Parathyroid adenoma (tissue), 2 donors: ENCODE data around the gene FAM83F.

ENCODE experiments used
- H2AFZ ChIP-seq: fragments of 300-600 bp; sonication (generic); one replicate; pipeline ENCODE4 v1.7.0; 2017; ENCODE audit warnings: antibody characterized with exemption, mild to moderate bottlenecking
- H3K27ac ChIP-seq: fragments of 300-600 bp; sonication (generic); one replicate; pipeline ENCODE4 v1.7.0; 2017
- H3K27me3 ChIP-seq: fragments of 300-600 bp; sonication (generic); one replicate; pipeline ENCODE4 v1.7.0; 2017; ENCODE audit warnings: low read length; ENCODE audit not compliant: control insufficient read depth, insufficient read depth
- H3K36me3 ChIP-seq: fragments of 300-600 bp; sonication (generic); one replicate; pipeline ENCODE4 v1.7.0; 2017; ENCODE audit warnings: low read length; ENCODE audit not compliant: control insufficient read depth, insufficient read depth
- H3K4me1 ChIP-seq: fragments of 300-600 bp; sonication (generic); one replicate; pipeline ENCODE4 v1.7.0; 2017; ENCODE audit warnings: control low read depth
- H3K4me2 ChIP-seq: fragments of 300-600 bp; sonication (generic); one replicate; pipeline ENCODE4 v1.7.0; 2017; ENCODE audit warnings: low read length
- H3K4me3 ChIP-seq: fragments of 300-600 bp; sonication (generic); one replicate; pipeline ENCODE4 v1.7.0; 2017; ENCODE audit warnings: low read depth, low read length
- H3K79me2 ChIP-seq: fragments of 300-600 bp; sonication (generic); one replicate; pipeline ENCODE4 v1.7.0; 2017; ENCODE audit warnings: control low read depth
- H3K9ac ChIP-seq: fragments of 300-600 bp; sonication (generic); one replicate; pipeline ENCODE4 v1.7.0; 2017; ENCODE audit warnings: mild to moderate bottlenecking
- H3K9me3 ChIP-seq: fragments of 300-600 bp; sonication (generic); one replicate; pipeline ENCODE4 v1.7.0; 2017; ENCODE audit warnings: low read length; ENCODE audit not compliant: control insufficient read depth
- CTCF ChIP-seq: fragments of 300-600 bp; sonication (generic); IDR thresholded peaks from one replicate; pipeline ENCODE4 v1.7.0; 2017; ENCODE audit warnings: antibody characterized with exemption, mild to moderate bottlenecking
- donor health status: primary hyperparathyroidism.

FAM83F gene

GRCh38 chr22:40036126-40036525 lies 41.4 kb downstream of the FAM83F start:
- no peaks in the 10 kb centered on the region for H3K36me3 ChIP-seq
- no peak for TF ChIP-seq CTCF
- no peaks in the 10 kb centered on the region for H3K4me1 ChIP-seq
- H3K27me3 ChIP-seq, result no peaks in the 10 kb centered on the region
- H3K4me3 ChIP-seq, result no peak overlapping the region
- no peaks in the 10 kb centered on the region for H3K79me2 ChIP-seq
- no peak overlapping the region for H3K4me2 ChIP-seq
- no peak overlapping the region for H3K9ac ChIP-seq
- no peak overlapping the region for H2AFZ ChIP-seq
- H3K9me3 ChIP-seq, result no peaks in the 10 kb centered on the region
- no peak overlapping the region for H3K27ac ChIP-seq

GRCh38 chr22:40036591-40037225 lies 42.0 kb downstream of the FAM83F start:
- H3K27ac ChIP-seq, result no peak overlapping the region
- H3K27me3 ChIP-seq, result no peaks in the 10 kb centered on the region

GRCh38 chr22:40037320-40037719 lies 42.6 kb downstream of the FAM83F start:
- Histone ChIP-seq H3K4me1 (no peaks in the 10 kb centered on the region), H2AFZ (no peak overlapping the region), H3K36me3 (no peaks in the 10 kb centered on the region), H3K4me2 (no peak overlapping the region), H3K79me2 (no peaks in the 10 kb centered on the region), H3K27ac (no peak overlapping the region), H3K9ac (no peak overlapping the region), H3K27me3 (no peaks in the 10 kb centered on the region), H3K4me3 (no peak overlapping the region), H3K9me3 (no peaks in the 10 kb centered on the region)
- TF ChIP-seq CTCF, result no peak

More at GRCh38 chr22:40036591-40037225, 42.0 kb downstream of the FAM83F start:
- no peak overlapping the region for H3K4me3 ChIP-seq
- H3K9me3 ChIP-seq, result no peaks in the 10 kb centered on the region
- H3K4me1 ChIP-seq, result no peaks in the 10 kb centered on the region
- peak; percentile 49 for TF ChIP-seq CTCF
- H3K4me2 ChIP-seq, result no peak overlapping the region
- no peaks in the 10 kb centered on the region for H3K36me3 ChIP-seq
- no peak overlapping the region for H3K9ac ChIP-seq
- no peak overlapping the region for H2AFZ ChIP-seq
- no peaks in the 10 kb centered on the region for H3K79me2 ChIP-seq

GRCh38 chr22:40039482-40040115 lies 44.8 kb downstream of the FAM83F start:
- no peak for TF ChIP-seq CTCF
- Histone ChIP-seq H3K4me3 (no peak overlapping the region), H3K4me2 (no peak overlapping the region), H2AFZ (no peak overlapping the region), H3K27me3 (no peaks in the 10 kb centered on the region), H3K79me2 (no peaks in the 10 kb centered on the region), H3K27ac (no peak overlapping the region), H3K9ac (no peak overlapping the region), H3K36me3 (no peaks in the 10 kb centered on the region), H3K4me1 (peaks cover 3% of the 10 kb centered on the region), H3K9me3 (no peaks in the 10 kb centered on the region)

- Histone ChIP-seq H3K4me3 (no peak overlapping the region), H3K4me2 (peak overlapping the region; percentile 53), H3K9me3 (no peaks in the 10 kb centered on the region), H3K27ac (no peak overlapping the region), H3K9ac (no peak overlapping the region), H3K4me1 (peaks cover 3% of the 10 kb centered on the region), H3K79me2 (no peaks in the 10 kb centered on the region), H2AFZ (no peak overlapping the region), H3K36me3 (no peaks in the 10 kb centered on the region), H3K27me3 (no peaks in the 10 kb centered on the region)
- no peak for TF ChIP-seq CTCF
Observed at GRCh38 chr22:40040927-40041326, 46.2 kb downstream of the FAM83F start.
